ENCODE data around the gene TM4SF18. TPM values are rescaled to one million over a fixed set of nuclear protein-coding genes. Genes with fewer than 3 reads are reported as not detected.

The TM4SF18 gene
- total RNA-seq, 1 experiment from 2014 or later: not detected

DNA sequence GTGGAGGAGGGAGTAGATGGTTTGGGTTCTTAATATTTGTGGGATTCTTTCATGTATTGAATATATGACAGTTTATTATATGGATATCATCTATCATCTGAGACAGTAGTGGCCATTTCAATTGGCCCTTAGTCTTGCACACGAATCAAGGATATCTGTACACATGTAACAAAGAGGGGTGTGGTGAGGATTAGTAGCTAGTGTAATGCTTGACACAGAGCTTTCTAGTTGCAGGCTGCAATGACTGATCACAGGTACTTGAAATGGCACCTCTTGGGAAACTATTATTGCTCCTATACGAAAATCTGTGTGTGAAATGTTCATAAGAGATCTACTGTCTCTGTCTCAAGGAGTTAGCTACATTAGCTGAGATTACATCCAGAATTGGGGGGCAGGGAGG is 31.2 kb upstream of the TM4SF18 start:
- CTCF ChIA-PET: interaction anchor here (0.6 to 5.7 kb wide), 4 partner anchors 8 to 24 kb away, joined by 3 to 67 read pairs (median 4); no protein-coding TSS in a partner anchor
- TF ChIP-seq, protein P1, sequence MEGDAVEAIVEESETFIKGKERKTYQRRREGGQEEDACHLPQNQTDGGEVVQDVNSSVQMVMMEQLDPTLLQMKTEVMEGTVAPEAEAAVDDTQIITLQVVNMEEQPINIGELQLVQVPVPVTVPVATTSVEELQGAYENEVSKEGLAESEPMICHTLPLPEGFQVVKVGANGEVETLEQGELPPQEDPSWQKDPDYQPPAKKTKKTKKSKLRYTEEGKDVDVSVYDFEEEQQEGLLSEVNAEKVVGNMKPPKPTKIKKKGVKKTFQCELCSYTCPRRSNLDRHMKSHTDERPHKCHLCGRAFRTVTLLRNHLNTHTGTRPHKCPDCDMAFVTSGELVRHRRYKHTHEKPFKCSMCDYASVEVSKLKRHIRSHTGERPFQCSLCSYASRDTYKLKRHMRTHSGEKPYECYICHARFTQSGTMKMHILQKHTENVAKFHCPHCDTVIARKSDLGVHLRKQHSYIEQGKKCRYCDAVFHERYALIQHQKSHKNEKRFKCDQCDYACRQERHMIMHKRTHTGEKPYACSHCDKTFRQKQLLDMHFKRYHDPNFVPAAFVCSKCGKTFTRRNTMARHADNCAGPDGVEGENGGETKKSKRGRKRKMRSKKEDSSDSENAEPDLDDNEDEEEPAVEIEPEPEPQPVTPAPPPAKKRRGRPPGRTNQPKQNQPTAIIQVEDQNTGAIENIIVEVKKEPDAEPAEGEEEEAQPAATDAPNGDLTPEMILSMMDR (IDR thresholded peaks at IDR 0.05; ENCODE audit: unreplicated experiment): no peak
- H3K4me1 Mint-ChIP-seq (ENCODE audit: insufficient read depth, unreplicated experiment): peaks cover 22% of the 10 kb centered on the region
- H3K9me3 Mint-ChIP-seq (ENCODE audit: unreplicated experiment): no peaks in the 10 kb centered on the region
- intact Hi-C loops (cut with micrococcal nuclease): no loop called here
- no peaks in the 10 kb centered on the region for H3K27me3 Mint-ChIP-seq (ENCODE audit: insufficient read depth, unreplicated experiment)
- POLR2A ChIA-PET: interaction anchor here (0.6 to 1.7 kb wide), 5 partner anchors 9 to 204 kb away, joined by 3 to 6 read pairs (median 4); no protein-coding TSS in a partner anchor
- peaks cover 30% of the 10 kb centered on the region for H3K36me3 Mint-ChIP-seq (ENCODE audit: insufficient read depth, unreplicated experiment)
- H3K4me3 Mint-ChIP-seq (ENCODE audit: unreplicated experiment): no peak overlapping the region
- BruUV-seq (replicated peaks): no TSS peak
- DNase-seq (ENCODE audit: unreplicated experiment): no peak
- no peak overlapping the region for H3K27ac Mint-ChIP-seq (ENCODE audit: low read depth, unreplicated experiment)

DNA sequence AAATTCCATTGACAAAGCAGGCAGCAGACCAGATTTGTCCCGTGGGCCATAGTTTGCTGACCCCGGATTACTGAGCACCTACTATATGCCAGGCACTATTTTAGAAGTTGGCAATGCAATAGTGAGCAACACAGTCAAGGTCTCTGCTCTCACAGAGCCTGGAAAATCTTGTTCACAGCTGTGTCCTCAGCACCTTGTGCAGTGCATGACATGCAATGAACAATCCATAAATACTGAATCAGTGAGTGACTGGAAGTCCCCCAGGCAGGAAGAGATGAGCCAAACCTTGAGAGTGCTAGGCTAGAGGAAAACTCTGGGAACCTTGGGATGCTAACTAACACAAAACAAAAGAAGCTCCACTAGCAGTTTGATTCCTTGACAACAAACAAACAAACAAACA is 29.6 kb upstream of the TM4SF18 start:
- no peak for DNase-seq (ENCODE audit: unreplicated experiment)
- no peaks in the 10 kb centered on the region for H3K27me3 Mint-ChIP-seq (ENCODE audit: insufficient read depth, unreplicated experiment)
- ChIA-PET POLR2A (interaction anchor here (1.0 kb wide), 1 partner anchor 14 kb away, joined by 3 read pairs; the partner anchor contains the start of gene TM4SF1), CTCF (interaction anchor here (0.6 to 5.7 kb wide), 4 partner anchors 11 to 167 kb away, joined by 3 to 67 read pairs (median 4); no protein-coding TSS in a partner anchor)
- H3K27ac Mint-ChIP-seq (ENCODE audit: low read depth, unreplicated experiment): no peak overlapping the region
- TF ChIP-seq, protein P1 (IDR thresholded peaks at IDR 0.05; ENCODE audit: unreplicated experiment): no peak
- H3K4me1 Mint-ChIP-seq (ENCODE audit: insufficient read depth, unreplicated experiment): peaks cover 13% of the 10 kb centered on the region
- H3K9me3 Mint-ChIP-seq (ENCODE audit: unreplicated experiment): no peaks in the 10 kb centered on the region
- peaks cover 14% of the 10 kb centered on the region for H3K36me3 Mint-ChIP-seq (ENCODE audit: insufficient read depth, unreplicated experiment)
- intact Hi-C loops (cut with micrococcal nuclease): no loop called here
- no TSS peak for BruUV-seq (replicated peaks)
- H3K4me3 Mint-ChIP-seq (ENCODE audit: unreplicated experiment): no peak overlapping the region

DNA sequence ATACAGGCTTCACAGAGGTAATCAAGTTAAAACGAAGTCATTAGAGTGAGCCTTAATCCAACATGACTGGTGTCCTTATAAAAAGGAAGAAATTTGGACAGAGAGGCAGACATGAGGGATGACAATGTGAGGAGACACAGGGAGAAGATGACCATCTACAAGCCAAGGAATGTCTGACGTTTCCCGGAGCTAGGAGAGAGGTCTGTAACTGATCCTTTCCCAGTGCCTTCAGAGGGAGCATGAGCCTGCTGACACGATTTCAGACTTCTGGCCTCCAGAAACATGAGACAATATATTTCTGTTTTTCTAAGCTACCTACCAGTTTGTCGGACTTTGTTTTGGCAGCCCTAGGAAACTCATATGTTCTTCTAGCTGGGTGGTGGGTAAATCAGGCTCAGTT is 28.9 kb upstream of the TM4SF18 start:
- Mint-ChIP-seq H3K9me3 (ENCODE audit: unreplicated experiment) (no peaks in the 10 kb centered on the region), H3K27me3 (ENCODE audit: insufficient read depth, unreplicated experiment) (no peaks in the 10 kb centered on the region), H3K36me3 (ENCODE audit: insufficient read depth, unreplicated experiment) (peaks cover 7% of the 10 kb centered on the region), H3K4me1 (ENCODE audit: insufficient read depth, unreplicated experiment) (peaks cover 11% of the 10 kb centered on the region), H3K27ac (ENCODE audit: low read depth, unreplicated experiment) (no peak overlapping the region), H3K4me3 (ENCODE audit: unreplicated experiment) (no peak overlapping the region)
- BruUV-seq (replicated peaks): no TSS peak
- POLR2A ChIA-PET: interaction anchor here (0.6 to 1.2 kb wide), 3 partner anchors 8 to 926 kb away, joined by 3 read pairs; partner anchors contain the start of gene TM4SF1
- CTCF ChIA-PET: interaction anchor here (0.6 to 5.7 kb wide), 3 partner anchors 10 to 168 kb away, joined by 3 to 67 read pairs (median 6); no protein-coding TSS in a partner anchor
- TF ChIP-seq, protein P1 (IDR thresholded peaks at IDR 0.05; ENCODE audit: unreplicated experiment): no peak
- no peak for DNase-seq (ENCODE audit: unreplicated experiment)
- intact Hi-C loops (cut with micrococcal nuclease): no loop called here

DNA sequence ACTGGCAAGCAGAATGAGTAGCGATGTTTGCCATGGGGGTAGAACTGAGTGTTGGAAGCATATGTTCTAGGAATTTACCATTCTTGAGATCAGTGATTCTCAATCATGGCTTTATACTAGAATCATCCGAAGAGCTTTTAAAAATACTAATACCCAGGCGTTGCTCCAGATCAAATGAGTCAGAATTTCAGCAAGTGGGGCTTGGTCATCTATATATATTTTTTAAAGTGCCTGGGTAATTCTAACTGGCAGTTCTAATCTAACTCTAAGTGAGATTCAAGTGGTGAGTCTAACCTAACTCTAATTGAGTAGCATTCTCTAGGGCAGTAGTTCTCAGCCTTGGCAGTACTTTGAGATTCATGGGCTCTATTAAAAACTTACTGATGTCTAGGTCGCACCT is 23.2 kb upstream of the TM4SF18 start:
- no peak for DNase-seq (ENCODE audit: unreplicated experiment)
- intact Hi-C loops (cut with micrococcal nuclease): no loop called here
- Mint-ChIP-seq H3K27me3 (ENCODE audit: insufficient read depth, unreplicated experiment) (no peaks in the 10 kb centered on the region), H3K4me1 (ENCODE audit: insufficient read depth, unreplicated experiment) (no peaks in the 10 kb centered on the region), H3K36me3 (ENCODE audit: insufficient read depth, unreplicated experiment) (no peaks in the 10 kb centered on the region), H3K27ac (ENCODE audit: low read depth, unreplicated experiment) (no peak overlapping the region), H3K4me3 (ENCODE audit: unreplicated experiment) (no peak overlapping the region), H3K9me3 (ENCODE audit: unreplicated experiment) (no peaks in the 10 kb centered on the region)
- POLR2A ChIA-PET: interaction anchor here (1.0 to 2.4 kb wide), 4 partner anchors 14 to 116 kb away, joined by 3 to 9 read pairs (median 6); no protein-coding TSS in a partner anchor
- TF ChIP-seq, protein P1 (IDR thresholded peaks at IDR 0.05; ENCODE audit: unreplicated experiment): no peak
- no TSS peak for BruUV-seq (replicated peaks)
- CTCF ChIA-PET: interaction anchor here (0.5 to 9.7 kb wide), 8 partner anchors 8 to 237 kb away, joined by 3 to 155 read pairs (median 4); partner anchors contain the start of gene TM4SF4

Data from MCF 10A (cell line).